ENCODE measurements around the gene KATNB1.
A peak's percentile ranks its signal among the peaks of the same experiment; 100 is the strongest.

The KATNB1 gene

GRCh38 chr16:57753448-57754353, 18.1 kb downstream of the KATNB1 start:
- Histone ChIP-seq H3K27ac (no peak overlapping the region), H3K4me3 (no peak overlapping the region)

- Histone ChIP-seq H3K4me3 (no peak overlapping the region), H3K27ac (no peak overlapping the region)
Measured at GRCh38 chr16:57754354-57755060, 18.9 kb downstream of the KATNB1 start.

GRCh38 chr16:57755061-57755684, 19.6 kb downstream of the KATNB1 start:
- H3K4me3 ChIP-seq, result no peak overlapping the region
- H3K27ac ChIP-seq, result no peak overlapping the region

- no peak overlapping the region for H3K27ac ChIP-seq
- no peak overlapping the region for H3K4me3 ChIP-seq
Measured at GRCh38 chr16:57755726-57756423, 20.3 kb downstream of the KATNB1 start.

GRCh38 chr16:57756424-57757325, 21.1 kb downstream of the KATNB1 start:
- peak overlapping the region in 2 of 21 experiments; percentile 7 to 10 for H3K27ac ChIP-seq
- no peak overlapping the region for H3K4me3 ChIP-seq

- peak overlapping the region in 5 of 21 experiments; percentile 5 to 42 (median 37) for H3K27ac ChIP-seq
- no peak overlapping the region for H3K4me3 ChIP-seq
Measured at GRCh38 chr16:57757326-57757786, 21.8 kb downstream of the KATNB1 start.

GRCh38 chr16:57757883-57758282, 22.3 kb downstream of the KATNB1 start:
- Histone ChIP-seq H3K4me3 (no peak overlapping the region), H3K27ac (peak overlapping the region in 6 of 21 experiments; percentile 5 to 42 (median 38))

- Histone ChIP-seq H3K27ac (peak overlapping the region in 3 of 21 experiments; percentile 5 to 41 (median 40)), H3K4me3 (no peak overlapping the region)
Measured at GRCh38 chr16:57758331-57759117, 23.0 kb downstream of the KATNB1 start.

GRCh38 chr16:57759131-57759530, 23.6 kb downstream of the KATNB1 start:
- no peak overlapping the region for H3K4me3 ChIP-seq
- H3K27ac ChIP-seq, result peak overlapping the region in 3 of 21 experiments; percentile 3 to 41 (median 40)

GRCh38 chr16:57759541-57760356, 24.2 kb downstream of the KATNB1 start:
- no peak overlapping the region for H3K4me3 ChIP-seq

GRCh38 chr16:57760357-57761160, 25.0 kb downstream of the KATNB1 start:
- Histone ChIP-seq H3K4me3 (no peak overlapping the region), H3K27ac (no peak overlapping the region)

More at GRCh38 chr16:57759541-57760356, 24.2 kb downstream of the KATNB1 start:
- H3K27ac ChIP-seq, result peak overlapping the region in 1 of 21 experiments; percentile 3

- no peak overlapping the region for H3K4me3 ChIP-seq
- no peak overlapping the region for H3K27ac ChIP-seq
Measured at GRCh38 chr16:57761301-57761700, 25.7 kb downstream of the KATNB1 start.

GRCh38 chr16:57761957-57762356, 26.4 kb downstream of the KATNB1 start:
- H3K27ac ChIP-seq, result no peak overlapping the region
- H3K4me3 ChIP-seq, result no peak overlapping the region

- H3K27ac ChIP-seq, result no peak overlapping the region
Measured at GRCh38 chr16:57762365-57763040, 26.9 kb downstream of the KATNB1 start.

GRCh38 chr16:57763285-57764005, 27.9 kb downstream of the KATNB1 start:
- no peak overlapping the region for H3K4me3 ChIP-seq
- peak overlapping the region in 6 of 21 experiments; percentile 13 to 65 (median 36) for H3K27ac ChIP-seq

More at GRCh38 chr16:57762365-57763040, 26.9 kb downstream of the KATNB1 start:
- H3K4me3 ChIP-seq, result no peak overlapping the region
